HepG2 (cell line): ENCODE results near the gene YAP1. TPM values are rescaled to one million over a fixed set of nuclear protein-coding genes. Genes with fewer than 3 reads are reported as not detected.

Experiments used
- BCL6 ChIP-seq: IDR thresholded peaks from 2 replicates; pipeline ENCODE4 v1.6.1; 2016; ENCODE audit warnings: missing genetic modification reagents, missing compliant biosample characterization
- CEBPB ChIP-seq: IDR thresholded peaks from 2 replicates; pipeline ENCODE4 v1.6.1; 2011; ENCODE audit warnings: low read depth, low read length, improper control_type of control experiment, borderline replicate concordance
- FOSL2 ChIP-seq: sonication (generic); formaldehyde crosslinking; IDR thresholded peaks from 2 replicates; pipeline ENCODE4 v1.4.0; 2020; ENCODE audit warnings: missing genetic modification reagents
- HCFC1 ChIP-seq: fragments of 150-350 bp; IDR thresholded peaks from 2 replicates; pipeline ENCODE4 v1.6.1; 2014; ENCODE audit warnings: low read depth, low read length
- KAT8 ChIP-seq: IDR thresholded peaks from 2 replicates; pipeline ENCODE4 v1.6.1; 2016; ENCODE audit warnings: missing genetic modification reagents, missing compliant biosample characterization
- KLF9 ChIP-seq: IDR thresholded peaks from 2 replicates; pipeline ENCODE4 v1.6.1; 2016; ENCODE audit warnings: low read depth
- NFYB ChIP-seq: sonication (generic); formaldehyde crosslinking; IDR thresholded peaks from 2 replicates; pipeline ENCODE4 v1.4.0; 2020; ENCODE audit warnings: missing genetic modification reagents
- NR2F6 ChIP-seq, 2 experiments: IDR thresholded peaks; 2 replicates each; pipeline ENCODE4 v1.6.1; 2016; ENCODE audit warnings: antibody characterized with exemption in 1 of 2, mild to moderate bottlenecking in 1 of 2
- POGZ ChIP-seq: sonication (generic); formaldehyde crosslinking; IDR thresholded peaks from 2 replicates; pipeline ENCODE4 v1.4.0; 2020; ENCODE audit warnings: mild to moderate bottlenecking, missing genetic modification reagents
- RBM22 ChIP-seq: fragments of 200-400 bp; formaldehyde crosslinking; optimal IDR thresholded peaks from 2 replicates; pipeline ENCODE3; 2017; ENCODE audit warnings: mild to moderate bottlenecking, low read length, moderate library complexity
- RFX5 ChIP-seq: IDR thresholded peaks from 2 replicates; pipeline ENCODE4 v1.6.1; 2011; ENCODE audit warnings: low read depth, low read length, improper control_type of control experiment
- RXRB ChIP-seq: IDR thresholded peaks from 2 replicates; pipeline ENCODE4 v1.6.1; 2016; ENCODE audit warnings: borderline replicate concordance, missing genetic modification reagents, missing compliant biosample characterization
- SOX13 ChIP-seq, 3 experiments: fragments of 450-650 bp in 1 of 3; sonication (generic) in 1 of 3; formaldehyde crosslinking in 1 of 3; IDR thresholded peaks in 2 of 3; conservative IDR thresholded peaks in 1 of 3; 2 replicates each; pipeline versions ENCODE4 v1.5.0 to v1.6.1; 2016 to 2020; ENCODE audit warnings: antibody characterized with exemption in 1 of 3, mild to moderate bottlenecking in 1 of 3, missing compliant biosample characterization in 1 of 3, missing genetic modification reagents in 1 of 3, moderate library complexity in 1 of 3
- TEAD2 ChIP-seq: sonication (generic); formaldehyde crosslinking; IDR thresholded peaks from 2 replicates; pipeline ENCODE4 v1.9.0; 2021; ENCODE audit warnings: missing genetic modification reagents
- ZMYM4 ChIP-seq: sonication (generic); formaldehyde crosslinking; IDR thresholded peaks from 2 replicates; pipeline ENCODE4 v1.8.1; 2023; ENCODE audit warnings: mild to moderate bottlenecking, missing genetic modification reagents
- ZNF274 ChIP-seq: sonication (generic); formaldehyde crosslinking; IDR thresholded peaks from 2 replicates; pipeline ENCODE4 v1.5.1; 2020; ENCODE audit warnings: mild to moderate bottlenecking, missing genetic modification reagents
- ZNF329 ChIP-seq: sonication (generic); formaldehyde crosslinking; IDR thresholded peaks from 2 replicates; pipeline ENCODE4 v1.9.0; 2021; ENCODE audit warnings: low read depth, mild to moderate bottlenecking, missing genetic modification reagents
- ZNF652 ChIP-seq: IDR thresholded peaks from 2 replicates; pipeline ENCODE4 v1.6.1; 2016; ENCODE audit warnings: low read depth, borderline replicate concordance
- ZNF674 ChIP-seq: sonication (generic); formaldehyde crosslinking; IDR thresholded peaks from 2 replicates; pipeline ENCODE4 v1.5.0; 2020; ENCODE audit warnings: low read depth, mild to moderate bottlenecking, missing genetic modification reagents
- ZNF768 ChIP-seq: sonication (generic); formaldehyde crosslinking; IDR thresholded peaks from 2 replicates; pipeline ENCODE4 v1.4.0; 2020; ENCODE audit warnings: missing genetic modification reagents
- ZNF878 ChIP-seq: sonication (generic); formaldehyde crosslinking; IDR thresholded peaks from 2 replicates; pipeline ENCODE4 v1.8.1; 2023; ENCODE audit warnings: mild to moderate bottlenecking, missing genetic modification reagents, moderate library complexity
- polyA plus RNA-seq, 8 experiments: library from polyadenylated mRNA; depleted of rRNA in 3 of 8; stranded (reverse) in 7 of 8; unstranded in 1 of 8; fragments of >200 nt; fragmentation: Illumina TruSeq in 4 of 8; extraction: Trizol in 4 of 8; gene quantifications; 2 replicates each; pipeline versions ENCODE4 v1.2.1 to v1.2.3, GENCODE V29; 2011 to 2016; ENCODE audit warnings: low read depth in 4 of 8, missing spikeins in 1 of 8, mixed read lengths in 1 of 8; ENCODE audit not compliant: insufficient read depth in 1 of 8
- total RNA-seq, 5 experiments: library from RNA; depleted of rRNA; stranded (reverse); fragments of >200 nt; fragmentation: Illumina TruSeq; extraction: Trizol; gene quantifications; 2 replicates each; pipeline ENCODE4 v1.2.3, GENCODE V29; 2016; ENCODE audit warnings: low read depth in 1 of 5
- TF ChIP-seq, protein P1 (sequence below): sonication (generic); formaldehyde crosslinking; conservative IDR thresholded peaks from 2 replicates; pipeline ENCODE4 v1.8.0; 2022; ENCODE audit warnings: missing genetic modification reagents
- TF ChIP-seq, protein P2 (sequence below): IDR thresholded peaks from 2 replicates; pipeline ENCODE4 v1.6.1; 2016; ENCODE audit warnings: mild to moderate bottlenecking
- TF ChIP-seq, protein P3 (sequence below): sonication (generic); formaldehyde crosslinking; IDR thresholded peaks from 2 replicates; pipeline ENCODE4 v1.5.0; 2020; ENCODE audit warnings: mild to moderate bottlenecking, missing genetic modification reagents
- TF ChIP-seq, protein P4 (sequence below): sonication (generic); formaldehyde crosslinking; IDR thresholded peaks from 2 replicates; pipeline ENCODE4 v1.9.0; 2021; ENCODE audit warnings: missing genetic modification reagents, borderline replicate concordance

YAP1 gene
- total and polyA plus RNA-seq, 2 of the 13 experiments (the other 11 are each of a cell fraction or from before 2014, with no cell fraction given) = 59.5 to 91.0 TPM

DNA sequence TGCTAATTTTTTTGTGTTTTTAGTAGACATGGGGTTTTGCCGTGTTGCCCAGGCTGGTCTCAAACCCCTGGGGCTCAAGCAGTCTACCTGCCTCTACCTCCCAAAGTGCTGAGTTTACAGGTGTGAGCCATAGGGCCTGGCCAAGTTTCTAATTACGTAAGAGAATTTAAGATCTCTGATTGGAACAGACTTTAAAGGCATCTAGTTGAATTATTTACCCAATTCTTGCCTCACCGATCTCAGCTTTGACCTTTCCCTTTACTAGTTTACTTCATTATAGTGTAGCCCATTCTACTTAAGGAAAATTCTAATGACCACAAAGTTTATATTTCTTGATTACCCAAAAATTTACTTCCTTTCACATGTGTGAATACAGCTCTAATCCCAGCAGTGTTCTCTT, 81.6 kb downstream of the YAP1 start (continued):
- TF ChIP-seq, protein P1, sequence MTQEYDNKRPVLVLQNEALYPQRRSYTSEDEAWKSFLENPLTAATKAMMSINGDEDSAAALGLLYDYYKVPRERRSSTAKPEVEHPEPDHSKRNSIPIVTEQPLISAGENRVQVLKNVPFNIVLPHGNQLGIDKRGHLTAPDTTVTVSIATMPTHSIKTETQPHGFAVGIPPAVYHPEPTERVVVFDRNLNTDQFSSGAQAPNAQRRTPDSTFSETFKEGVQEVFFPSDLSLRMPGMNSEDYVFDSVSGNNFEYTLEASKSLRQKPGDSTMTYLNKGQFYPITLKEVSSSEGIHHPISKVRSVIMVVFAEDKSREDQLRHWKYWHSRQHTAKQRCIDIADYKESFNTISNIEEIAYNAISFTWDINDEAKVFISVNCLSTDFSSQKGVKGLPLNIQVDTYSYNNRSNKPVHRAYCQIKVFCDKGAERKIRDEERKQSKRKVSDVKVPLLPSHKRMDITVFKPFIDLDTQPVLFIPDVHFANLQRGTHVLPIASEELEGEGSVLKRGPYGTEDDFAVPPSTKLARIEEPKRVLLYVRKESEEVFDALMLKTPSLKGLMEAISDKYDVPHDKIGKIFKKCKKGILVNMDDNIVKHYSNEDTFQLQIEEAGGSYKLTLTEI (CRISPR knock-in tag) = no peak
- TF ChIP-seq TEAD2 (no peak), KLF9 (CRISPR knock-in tag) (no peak), ZNF652 (CRISPR knock-in tag) (no peak), ZNF878 (CRISPR knock-in tag) (no peak), ZNF674 (CRISPR knock-in tag) (no peak), SOX13 (IDR thresholded peaks at IDR 0.05) (no peak), SOX13 (CRISPR knock-in tag; conservative IDR thresholded peaks at IDR 0.05 in 1 of 2, IDR thresholded peaks at IDR 0.05 in 1 of 2) (0 out of 4 replicates have a peak, but pooled peaks of 1 of the 2 experiments have one; percentile 8), RBM22 (peak; percentile 68), HCFC1 (no peak), BCL6 (CRISPR knock-in tag) (peak; percentile 23; the same call in 1 of the 2 replicates), ZNF329 (CRISPR knock-in tag) (0 out of 2 replicates have a peak, but pooled peaks have one; percentile 16), RXRB (CRISPR knock-in tag) (peak; percentile 37; the same call in 1 of the 2 replicates), ZMYM4 (CRISPR knock-in tag) (peak; percentile 44; the same call in 1 of the 2 replicates), POGZ (CRISPR knock-in tag) (0 out of 2 replicates have a peak, but pooled peaks have one; percentile 57), ZNF768 (no peak), NR2F6 (IDR thresholded peaks at IDR 0.05) (peak; percentile 62), NR2F6 (CRISPR knock-in tag; IDR thresholded peaks at IDR 0.05) (peak; percentile 60; the same call in 1 of the 2 replicates), RFX5 (peak; percentile 69), FOSL2 (CRISPR knock-in tag) (peak; percentile 24; the same call in 1 of the 2 replicates), ZNF274 (CRISPR knock-in tag) (no peak), KAT8 (CRISPR knock-in tag) (0 out of 2 replicates have a peak, but pooled peaks have one; percentile 8), CEBPB (peak; percentile 74), NFYB (CRISPR knock-in tag) (peak; percentile 23; the same call in 1 of the 2 replicates)
- TF ChIP-seq, protein P2, sequence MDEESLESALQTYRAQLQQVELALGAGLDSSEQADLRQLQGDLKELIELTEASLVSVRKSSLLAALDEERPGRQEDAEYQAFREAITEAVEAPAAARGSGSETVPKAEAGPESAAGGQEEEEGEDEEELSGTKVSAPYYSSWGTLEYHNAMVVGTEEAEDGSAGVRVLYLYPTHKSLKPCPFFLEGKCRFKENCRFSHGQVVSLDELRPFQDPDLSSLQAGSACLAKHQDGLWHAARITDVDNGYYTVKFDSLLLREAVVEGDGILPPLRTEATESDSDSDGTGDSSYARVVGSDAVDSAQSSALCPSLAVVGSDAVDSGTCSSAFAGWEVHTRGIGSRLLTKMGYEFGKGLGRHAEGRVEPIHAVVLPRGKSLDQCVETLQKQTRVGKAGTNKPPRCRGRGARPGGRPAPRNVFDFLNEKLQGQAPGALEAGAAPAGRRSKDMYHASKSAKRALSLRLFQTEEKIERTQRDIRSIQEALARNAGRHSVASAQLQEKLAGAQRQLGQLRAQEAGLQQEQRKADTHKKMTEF (CRISPR knock-in tag) = no peak
- TF ChIP-seq, protein P3, sequence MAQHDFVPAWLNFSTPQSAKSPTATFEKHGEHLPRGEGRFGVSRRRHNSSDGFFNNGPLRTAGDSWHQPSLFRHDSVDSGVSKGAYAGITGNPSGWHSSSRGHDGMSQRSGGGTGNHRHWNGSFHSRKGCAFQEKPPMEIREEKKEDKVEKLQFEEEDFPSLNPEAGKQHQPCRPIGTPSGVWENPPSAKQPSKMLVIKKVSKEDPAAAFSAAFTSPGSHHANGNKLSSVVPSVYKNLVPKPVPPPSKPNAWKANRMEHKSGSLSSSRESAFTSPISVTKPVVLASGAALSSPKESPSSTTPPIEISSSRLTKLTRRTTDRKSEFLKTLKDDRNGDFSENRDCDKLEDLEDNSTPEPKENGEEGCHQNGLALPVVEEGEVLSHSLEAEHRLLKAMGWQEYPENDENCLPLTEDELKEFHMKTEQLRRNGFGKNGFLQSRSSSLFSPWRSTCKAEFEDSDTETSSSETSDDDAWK (CRISPR knock-in tag) = no peak
- TF ChIP-seq, protein P4, sequence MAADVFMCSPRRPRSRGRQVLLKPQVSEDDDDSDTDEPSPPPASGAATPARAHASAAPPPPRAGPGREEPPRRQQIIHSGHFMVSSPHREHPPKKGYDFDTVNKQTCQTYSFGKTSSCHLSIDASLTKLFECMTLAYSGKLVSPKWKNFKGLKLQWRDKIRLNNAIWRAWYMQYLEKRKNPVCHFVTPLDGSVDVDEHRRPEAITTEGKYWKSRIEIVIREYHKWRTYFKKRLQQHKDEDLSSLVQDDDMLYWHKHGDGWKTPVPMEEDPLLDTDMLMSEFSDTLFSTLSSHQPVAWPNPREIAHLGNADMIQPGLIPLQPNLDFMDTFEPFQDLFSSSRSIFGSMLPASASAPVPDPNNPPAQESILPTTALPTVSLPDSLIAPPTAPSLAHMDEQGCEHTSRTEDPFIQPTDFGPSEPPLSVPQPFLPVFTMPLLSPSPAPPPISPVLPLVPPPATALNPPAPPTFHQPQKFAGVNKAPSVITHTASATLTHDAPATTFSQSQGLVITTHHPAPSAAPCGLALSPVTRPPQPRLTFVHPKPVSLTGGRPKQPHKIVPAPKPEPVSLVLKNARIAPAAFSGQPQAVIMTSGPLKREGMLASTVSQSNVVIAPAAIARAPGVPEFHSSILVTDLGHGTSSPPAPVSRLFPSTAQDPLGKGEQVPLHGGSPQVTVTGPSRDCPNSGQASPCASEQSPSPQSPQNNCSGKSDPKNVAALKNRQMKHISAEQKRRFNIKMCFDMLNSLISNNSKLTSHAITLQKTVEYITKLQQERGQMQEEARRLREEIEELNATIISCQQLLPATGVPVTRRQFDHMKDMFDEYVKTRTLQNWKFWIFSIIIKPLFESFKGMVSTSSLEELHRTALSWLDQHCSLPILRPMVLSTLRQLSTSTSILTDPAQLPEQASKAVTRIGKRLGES (CRISPR knock-in tag) = no peak
